Activated T-cell treated with anti-CD3 and anti-CD28 coated beads, Interleukin-2, amount 50 U/mL, for 1 hour (primary cell): ENCODE measurements around the gene BIN1.

Experiments
- DNase-seq: peaks from one replicate; pipeline ENCODE4 v3.0.0-alpha.2; 2020

Gene BIN1, protein sequence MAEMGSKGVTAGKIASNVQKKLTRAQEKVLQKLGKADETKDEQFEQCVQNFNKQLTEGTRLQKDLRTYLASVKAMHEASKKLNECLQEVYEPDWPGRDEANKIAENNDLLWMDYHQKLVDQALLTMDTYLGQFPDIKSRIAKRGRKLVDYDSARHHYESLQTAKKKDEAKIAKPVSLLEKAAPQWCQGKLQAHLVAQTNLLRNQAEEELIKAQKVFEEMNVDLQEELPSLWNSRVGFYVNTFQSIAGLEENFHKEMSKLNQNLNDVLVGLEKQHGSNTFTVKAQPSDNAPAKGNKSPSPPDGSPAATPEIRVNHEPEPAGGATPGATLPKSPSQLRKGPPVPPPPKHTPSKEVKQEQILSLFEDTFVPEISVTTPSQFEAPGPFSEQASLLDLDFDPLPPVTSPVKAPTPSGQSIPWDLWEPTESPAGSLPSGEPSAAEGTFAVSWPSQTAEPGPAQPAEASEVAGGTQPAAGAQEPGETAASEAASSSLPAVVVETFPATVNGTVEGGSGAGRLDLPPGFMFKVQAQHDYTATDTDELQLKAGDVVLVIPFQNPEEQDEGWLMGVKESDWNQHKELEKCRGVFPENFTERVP

DNA sequence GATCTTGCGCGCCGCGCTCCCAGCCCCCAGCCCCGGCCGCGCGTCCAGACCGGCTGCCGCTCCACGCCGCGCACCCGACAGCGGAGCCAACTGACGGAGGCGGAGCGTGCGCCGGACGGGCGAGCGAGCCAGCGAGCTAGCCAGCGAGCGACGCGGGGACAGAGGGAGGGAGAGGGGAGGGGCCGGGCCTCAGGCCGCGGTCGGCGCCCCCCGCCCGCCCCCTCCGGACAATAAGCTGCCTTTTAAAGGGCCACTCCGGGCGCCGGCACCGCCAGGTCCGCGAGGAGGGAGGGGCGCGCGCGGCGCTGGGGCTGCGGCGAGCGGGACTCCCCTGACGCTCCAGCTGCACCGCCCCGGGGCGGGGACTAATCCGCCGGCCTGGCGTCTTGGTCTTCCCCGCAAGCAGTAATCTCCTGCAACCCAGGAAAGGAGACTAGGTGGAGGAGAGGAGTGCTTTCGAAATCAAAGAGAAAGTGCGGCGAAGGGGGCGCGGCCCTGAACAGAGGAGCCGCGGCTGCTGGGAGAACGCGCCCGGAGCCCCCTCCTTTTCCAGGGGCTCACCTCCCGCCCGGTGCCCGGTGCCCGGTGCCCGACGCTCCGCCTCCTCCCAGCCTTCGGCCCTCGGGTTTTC, at the start of gene BIN1:
BIN1 (minus strand) TSS at position 164 of the 631 bp plus-strand sequence. CDS start 211 bp downstream, outside the sequence.
- DNase-seq, result peak; percentile 73

DNA sequence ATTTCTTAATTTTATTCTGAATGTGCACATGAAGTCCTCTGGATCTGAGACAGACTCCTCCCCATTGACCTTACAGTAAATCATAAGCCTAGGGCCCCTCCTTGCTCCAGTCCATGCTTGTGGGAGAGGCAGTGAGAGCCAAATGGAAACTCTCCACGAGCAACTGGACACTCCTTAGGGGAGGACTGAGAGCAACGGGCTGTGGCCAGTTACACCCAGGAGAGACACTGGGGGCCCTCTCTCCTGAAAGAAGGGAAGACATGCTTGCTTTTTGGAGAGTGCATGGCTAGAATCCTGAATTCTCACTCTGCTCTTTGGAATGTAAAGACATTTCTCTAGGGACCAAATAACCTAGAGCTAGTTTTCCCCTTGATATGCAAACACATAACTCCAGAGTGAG, 49.0 kb upstream of the BIN1 start:
- no peak for DNase-seq

DNA sequence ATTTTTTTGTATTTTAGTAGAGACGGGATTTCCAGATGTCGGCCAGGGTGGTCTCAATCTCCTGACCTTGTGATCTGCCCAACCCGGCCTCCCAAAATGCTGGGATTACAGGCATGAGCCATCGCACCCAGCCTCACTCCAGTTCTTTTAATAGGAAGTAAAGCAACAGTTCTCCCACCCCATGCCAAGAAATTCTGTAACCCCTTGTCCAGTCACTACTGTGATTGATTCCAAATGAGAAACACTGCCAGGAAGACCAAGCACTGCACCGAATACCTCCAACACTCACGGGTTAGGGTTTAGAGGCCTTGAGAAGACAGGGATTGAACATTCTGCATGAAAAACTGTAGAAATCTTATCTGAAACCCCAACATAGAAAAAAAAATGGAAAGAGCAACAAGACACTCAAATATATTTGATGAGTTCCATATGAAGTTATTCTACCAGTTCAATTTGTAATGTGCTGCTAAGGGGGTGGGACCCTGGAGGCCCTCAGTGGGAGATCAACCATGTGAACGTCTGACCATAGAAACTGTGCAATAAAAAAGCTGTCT, 48.2 kb upstream of the BIN1 start:
- DNase-seq, result no peak

DNA sequence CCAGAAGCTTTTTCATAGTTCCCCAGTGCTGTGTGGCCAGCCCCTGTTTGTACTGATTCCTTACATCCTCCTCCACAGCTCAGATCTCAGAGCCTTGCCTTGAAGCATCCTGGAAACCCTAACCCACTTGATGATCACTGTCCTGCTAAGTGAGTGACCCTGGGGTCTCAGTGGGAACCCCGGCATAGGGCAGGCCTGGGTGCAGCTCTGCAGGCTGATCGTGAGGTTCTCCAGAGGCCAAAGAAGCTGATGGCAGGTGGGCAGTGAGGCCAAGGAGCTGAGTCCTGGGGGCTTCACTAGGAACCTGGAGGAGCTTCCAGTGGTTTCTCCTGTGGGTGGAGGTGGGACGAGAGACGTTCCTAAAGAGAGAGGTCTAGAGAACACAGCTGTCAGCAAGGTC, 47.4 kb upstream of the BIN1 start:
- DNase-seq, result no peak

DNA sequence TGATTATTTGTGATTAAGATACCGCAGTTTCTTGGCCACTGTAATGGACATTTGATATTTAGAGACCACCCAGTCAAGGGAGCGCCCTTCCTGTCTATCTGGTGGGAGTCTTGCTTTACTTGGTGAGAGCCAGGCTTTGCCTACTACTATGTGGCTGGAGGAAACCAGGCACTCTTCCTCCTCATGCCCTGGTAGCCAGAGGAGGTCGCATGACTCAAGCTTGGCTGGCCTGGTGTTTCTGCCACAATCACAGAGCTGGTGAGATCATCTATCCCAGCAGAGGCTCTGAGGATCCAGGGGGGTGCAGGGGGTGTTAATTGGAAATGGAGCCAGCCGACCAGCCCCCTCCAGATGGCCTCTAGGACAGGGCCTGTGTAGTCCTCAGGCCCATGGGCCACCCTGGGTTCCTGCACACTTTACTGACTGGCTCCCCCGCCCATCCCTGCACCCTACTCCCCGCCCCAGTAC, 46.8 kb upstream of the BIN1 start:
- no peak for DNase-seq

DNA sequence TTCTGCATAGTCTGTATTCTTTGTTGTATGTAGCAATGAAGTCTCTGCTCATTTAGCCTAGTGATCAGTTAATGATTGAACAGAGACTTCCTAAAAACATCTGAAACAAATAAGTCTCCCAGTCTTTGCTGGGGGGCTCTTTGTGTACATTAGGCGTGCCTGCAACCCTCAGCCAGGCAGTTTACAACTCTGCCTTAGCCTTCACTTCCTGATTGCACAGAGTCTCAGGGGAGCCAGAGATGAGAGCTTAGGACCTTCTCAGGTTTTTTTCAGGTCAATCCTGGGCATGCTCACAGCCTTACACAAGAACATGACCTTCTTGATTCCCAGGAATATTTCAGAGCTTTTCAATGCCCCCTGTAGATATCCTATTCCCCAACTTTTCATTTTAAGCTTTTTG, 44.0 kb upstream of the BIN1 start:
- no peak for DNase-seq

DNA sequence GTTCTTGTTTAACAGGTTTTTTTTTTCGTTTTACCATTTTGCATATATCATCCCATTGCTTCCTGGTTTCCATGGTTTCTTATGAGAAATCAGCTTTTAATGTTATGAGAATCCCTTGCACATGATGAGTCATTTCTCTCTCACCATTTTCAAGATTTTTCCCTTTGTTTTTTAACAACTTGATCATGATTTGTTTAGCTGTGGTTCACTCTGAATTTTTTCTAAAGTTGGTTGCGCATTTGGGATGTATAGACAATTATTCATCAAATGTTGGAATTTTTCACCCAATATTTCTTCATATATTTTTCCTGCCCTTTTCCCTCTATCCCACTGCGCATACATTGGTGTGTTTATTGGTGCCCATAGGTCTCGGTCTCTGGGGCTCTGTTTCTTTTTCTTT, 42.4 kb upstream of the BIN1 start:
- DNase-seq, result no peak

DNA sequence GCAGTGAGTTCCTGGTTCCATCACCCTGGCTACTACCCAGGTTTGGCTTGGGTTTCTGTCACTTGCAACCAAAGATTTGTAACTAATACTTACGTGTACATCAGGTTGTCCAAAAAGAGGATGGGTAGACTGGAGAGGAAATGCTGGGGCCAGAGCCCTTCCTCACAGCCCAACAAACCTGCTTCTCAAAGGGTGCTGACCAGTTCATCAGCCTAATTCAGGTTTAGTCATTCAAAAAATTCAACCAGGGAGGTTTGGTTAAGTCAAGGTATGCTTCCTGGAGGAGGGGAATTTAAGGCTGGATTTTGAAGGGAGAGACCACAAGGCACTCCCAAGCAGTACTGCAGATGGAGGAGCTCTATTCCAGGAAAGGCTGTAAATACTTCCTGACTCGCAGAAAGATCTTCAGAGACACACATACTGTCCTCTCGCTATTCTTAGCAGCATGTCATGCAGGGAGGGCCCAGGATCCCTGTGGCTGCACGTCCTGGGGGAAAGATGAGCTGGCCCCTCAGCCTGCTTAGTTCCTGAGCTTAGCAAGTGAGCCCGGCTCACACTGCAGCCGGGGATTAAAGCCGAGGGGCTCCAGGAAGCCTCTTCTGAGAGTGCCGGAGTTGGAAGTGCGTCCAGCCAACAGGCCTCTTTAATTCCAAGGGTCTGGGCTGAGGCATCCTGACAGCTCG, 40.0 kb upstream of the BIN1 start:
- DNase-seq, result no peak

DNA sequence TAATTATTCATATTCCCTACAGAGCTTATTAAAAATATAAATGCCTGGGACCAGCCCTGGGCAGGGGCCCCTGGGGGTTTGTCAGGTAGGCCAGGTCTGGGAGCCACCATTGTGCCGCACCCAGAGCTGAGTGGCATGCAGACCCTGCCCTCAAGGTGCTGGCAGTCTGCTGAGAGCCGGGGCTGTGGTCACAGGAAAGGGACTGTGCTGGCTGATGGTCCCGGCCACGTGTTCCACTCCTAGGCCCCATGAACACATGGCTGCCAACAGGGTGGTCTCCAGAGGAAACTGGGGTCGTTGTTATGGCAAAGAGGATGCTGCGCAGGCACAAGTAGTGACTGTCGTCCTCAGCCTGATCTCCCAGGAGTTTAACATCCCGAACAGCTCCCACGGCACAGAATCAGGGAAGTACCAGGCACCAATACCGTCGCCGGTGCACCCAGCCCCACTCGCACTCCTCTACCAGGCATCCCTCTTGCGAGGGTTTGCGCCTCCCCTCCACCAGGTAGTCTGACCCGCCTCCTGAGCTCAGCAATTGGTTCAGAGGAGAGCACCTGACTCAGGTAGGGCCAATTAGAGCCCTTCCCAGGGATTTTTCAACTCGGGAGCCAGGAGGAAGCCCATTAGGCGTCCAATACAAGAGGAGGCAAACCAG, 39.2 kb upstream of the BIN1 start:
- DNase-seq, result no peak

DNA sequence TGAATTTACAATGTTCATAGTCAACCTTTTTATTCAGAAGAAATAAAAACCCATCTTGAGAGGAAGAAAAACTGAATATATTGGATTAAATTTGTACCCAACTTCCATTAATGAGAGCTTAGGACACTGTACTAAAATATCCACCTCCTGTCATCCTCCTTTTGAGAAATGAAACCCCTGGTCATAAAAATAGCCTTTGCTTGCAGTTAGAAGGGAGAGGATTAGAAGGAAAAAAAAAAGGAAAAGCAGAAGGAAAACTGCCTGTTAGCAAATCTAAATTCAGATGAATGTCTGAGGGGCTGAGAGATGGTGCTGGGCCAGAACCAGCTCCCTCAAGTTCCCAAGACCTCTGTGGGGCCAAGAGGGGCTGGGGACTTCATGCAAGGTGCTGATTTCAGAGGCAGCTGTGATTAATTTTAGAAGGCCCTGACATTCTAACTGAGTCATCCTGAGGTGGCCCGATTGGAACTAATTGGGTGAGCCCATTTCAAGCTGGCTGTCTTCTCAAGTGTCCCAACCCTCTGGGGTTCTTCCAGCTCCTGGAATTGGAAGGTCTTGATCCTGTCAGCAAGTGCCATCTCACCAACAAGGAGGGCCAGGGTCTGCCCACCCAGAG, 38.4 kb upstream of the BIN1 start:
- no peak for DNase-seq

DNA sequence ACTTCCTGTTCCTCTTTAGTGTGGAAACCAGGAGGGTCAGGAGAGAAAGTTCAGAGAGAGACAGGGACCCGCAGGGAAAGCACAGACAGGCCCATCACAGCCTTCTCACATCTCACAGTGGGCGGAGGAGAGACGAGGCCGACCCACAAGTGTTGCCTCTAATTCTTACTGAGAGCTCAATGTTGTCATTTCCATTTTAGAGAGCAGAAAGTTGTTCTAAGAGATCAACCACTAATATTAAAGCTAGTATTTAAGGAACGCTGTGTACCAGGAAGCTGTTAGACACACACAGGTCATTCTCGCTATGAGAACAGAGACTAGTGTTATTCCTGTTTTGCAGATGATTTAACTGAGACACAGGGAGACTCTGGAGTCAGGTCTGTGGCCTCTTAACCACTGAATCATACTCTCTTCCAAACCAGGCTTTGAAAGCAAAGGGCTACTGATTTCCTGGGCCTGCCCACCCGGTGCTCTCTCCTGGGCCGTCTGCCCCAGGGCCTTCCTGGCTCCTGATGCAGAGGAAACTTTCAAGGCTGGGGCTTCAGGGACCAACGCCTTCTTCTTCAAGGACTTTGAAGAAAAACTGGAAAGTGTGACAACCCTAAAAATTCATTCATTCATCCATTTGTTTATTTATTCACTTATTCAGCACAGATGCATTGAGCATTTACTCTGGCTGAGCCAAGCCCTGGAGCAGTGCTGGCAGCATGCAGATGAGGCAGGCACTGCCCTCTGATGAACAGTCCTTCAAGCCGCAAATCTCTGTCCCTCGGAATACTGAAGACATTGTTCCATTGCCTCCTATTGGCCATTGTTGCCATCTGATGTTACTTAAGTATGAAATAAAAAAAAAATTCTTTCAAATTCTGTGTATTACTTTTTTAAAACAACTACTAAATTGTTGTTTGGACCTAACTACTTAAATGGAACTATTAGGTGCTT, 37.2 kb upstream of the BIN1 start:
- DNase-seq, result no peak

DNA sequence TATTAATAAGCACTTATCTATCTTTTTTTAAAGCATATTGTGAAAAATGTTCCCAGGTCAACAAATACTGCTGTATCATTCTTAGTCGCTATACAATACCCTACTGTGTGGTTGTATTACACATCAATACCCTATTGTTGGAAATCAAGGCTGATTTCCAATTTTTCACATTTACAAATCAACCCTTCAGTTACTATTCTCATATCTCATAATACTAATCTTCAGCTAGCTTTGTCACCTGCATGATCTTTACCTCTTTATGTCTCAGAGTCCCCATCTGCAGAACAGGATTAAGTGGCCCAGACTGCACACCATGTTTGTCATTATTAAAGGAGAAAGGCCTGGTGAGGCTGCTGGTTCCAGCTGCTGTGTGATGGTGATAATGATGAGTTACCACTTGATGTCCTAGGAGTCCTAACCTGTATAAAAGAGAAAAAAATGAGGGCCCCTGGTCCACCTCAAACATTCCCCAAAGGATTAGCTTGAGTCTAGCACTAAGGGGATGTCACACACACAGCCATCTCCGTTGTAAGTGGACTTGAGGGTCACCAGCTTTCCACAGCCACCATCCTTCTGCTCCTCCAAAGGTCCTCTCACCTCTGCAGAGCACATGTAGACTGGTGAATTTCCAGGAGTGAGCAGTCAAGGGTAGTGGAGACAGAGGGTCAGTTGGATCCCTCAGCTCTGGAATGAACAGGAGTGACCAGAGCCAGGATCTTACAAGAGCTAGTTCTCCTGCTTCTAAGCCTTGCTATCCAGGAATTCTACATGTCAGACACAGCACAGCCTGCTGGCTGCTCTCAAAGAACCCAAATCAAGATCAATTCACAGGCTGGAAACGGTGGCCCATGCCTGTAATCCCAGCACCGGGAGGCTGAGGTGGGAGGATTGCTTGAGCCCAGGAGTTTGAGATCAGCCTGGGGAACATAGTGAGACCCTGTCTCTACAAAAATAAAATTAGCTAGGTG, 36.0 kb upstream of the BIN1 start:
- no peak for DNase-seq

DNA sequence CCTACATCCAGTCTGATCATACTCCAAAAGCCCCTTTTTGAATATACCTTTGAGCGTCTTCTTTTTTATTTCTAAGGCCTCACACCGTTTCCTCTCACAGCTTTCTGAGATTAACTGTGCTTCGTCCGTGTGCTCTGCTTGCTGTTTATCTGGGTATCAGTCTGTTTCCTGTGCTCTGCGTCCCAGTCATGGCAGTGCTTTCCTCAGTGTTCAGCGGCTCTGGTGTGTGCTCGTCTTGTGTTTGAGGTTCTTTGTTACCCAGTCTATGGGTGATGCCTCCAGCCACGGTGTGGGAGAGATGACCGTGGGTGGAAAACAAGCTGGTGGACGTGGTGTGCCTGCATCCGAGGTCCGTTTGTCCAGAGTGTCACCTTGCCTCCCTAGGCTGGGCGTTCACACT, 33.6 kb upstream of the BIN1 start:
- DNase-seq, result no peak

DNA sequence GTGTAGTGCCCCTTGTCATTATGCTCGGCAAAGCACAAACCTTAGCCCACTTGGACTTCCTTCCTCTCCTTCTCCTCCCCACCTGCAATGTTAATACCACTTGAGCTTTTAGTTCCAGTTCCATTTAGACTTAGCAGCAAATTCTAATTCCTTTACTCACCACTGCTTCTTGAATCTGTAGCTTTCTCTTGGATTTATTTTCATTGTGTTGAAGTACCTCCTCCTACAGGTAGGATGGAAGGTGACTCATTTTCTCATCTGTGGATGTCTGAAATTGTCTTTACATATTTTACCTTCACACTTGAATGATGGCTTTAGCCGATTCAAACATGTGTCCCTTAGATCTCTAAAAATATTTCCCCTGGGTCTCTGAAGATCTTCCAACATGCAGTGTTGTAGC, 32.8 kb upstream of the BIN1 start:
- no peak for DNase-seq

DNA sequence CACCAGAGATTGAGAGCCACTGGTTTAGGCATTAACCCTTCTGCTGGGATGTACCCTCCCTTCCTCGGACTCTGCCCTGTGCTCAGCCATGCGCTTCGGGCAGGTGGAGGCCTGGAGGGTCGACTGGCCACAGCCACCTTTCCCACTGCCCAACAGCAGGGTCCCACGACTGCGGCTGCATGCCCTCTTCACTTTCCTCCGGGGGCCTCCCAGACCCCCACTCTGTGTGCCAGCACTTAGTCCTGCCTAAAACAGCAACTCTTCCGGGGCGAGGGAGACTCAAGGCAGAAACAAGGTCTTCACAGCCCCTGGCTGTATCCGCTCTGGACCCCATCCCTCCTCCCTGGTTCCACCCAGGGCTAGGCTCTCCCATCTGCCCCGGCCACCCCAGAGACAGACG, 31.3 kb upstream of the BIN1 start:
- DNase-seq, result no peak

DNA sequence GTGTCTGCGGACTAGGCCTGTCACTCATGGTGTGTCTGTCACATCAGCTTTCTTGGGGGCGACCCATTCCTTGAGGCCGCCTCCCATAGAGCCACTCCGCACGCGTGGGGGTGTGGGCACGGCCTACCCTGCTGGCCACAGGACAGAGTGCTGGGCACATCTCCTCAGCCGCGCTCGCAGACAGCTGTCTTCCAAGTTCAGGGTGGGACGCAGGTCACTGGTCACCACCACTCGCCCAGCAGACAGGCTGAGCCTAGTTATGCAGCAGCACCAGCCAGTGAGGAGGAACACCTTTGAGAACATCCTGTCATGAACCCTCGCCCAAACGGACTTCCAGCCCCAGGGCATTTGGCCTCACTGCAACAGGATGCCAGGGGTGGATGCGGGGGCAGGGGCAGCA, 30.8 kb upstream of the BIN1 start:
- DNase-seq, result no peak

DNA sequence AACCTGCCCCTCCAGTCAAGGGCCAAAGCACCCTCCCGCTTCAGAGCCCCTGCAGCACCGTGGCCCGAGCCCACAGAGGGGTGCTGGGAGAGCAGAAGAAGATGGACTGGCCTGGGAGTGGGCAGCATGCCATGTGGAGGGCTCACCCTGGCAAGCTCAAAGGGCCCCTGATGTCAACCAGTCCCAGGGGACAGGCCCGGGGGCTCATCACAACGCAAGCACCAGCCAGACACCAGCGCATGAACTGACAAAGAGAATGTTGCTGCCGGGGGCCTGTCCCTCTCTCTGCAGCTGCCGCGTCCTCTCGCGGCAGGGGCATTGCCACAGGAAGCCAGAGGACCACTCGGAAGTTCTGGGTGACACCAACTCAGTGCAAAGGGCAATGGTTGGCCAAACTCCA, 30.3 kb upstream of the BIN1 start:
- DNase-seq, result no peak

DNA sequence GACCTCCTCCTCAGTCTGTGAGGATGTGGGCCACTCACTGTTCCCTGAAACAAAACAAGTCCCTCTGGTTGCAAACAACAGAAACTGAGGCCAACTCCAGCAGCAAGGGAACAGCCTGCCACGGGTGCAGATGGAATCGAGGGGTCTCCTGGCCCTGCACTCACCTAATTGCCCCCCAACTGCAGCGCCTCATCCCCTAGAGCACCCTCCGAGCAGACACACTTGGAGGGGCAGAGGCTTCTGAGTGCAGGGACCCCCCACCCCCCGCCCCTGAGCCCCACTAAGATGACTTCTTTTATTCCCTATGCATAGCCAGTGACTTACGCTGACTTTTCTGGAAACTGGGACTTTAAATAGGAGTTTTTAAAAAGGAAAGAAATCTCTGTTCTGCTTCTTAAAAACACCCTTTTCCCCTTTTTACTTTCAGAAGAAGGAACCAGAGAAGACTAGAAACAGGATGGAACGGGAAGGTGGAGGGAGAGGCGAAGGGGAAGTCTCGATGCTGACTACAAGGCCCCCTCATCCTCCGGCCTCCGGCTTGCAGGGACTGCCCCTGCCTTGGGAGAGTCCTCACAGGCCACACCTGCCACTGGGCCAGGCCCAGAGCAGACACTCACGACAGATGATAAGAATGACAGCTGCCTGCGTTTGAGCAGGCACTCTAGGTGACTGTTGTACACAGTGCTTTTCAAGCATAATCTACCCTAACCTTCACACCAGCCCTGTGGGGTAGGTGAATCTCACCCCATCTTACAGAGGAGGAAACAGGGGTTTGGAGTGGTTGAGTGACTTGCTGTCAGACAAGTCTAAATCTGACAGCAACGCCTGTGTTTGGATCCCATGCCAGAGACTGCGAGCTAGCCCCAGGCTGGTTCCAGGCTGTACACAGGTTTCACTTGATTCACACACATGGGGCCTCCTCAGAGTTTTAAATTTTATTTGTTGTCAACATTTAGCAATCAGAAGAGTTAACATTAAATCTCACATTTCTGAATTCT, 28.2 kb upstream of the BIN1 start:
- no peak for DNase-seq

DNA sequence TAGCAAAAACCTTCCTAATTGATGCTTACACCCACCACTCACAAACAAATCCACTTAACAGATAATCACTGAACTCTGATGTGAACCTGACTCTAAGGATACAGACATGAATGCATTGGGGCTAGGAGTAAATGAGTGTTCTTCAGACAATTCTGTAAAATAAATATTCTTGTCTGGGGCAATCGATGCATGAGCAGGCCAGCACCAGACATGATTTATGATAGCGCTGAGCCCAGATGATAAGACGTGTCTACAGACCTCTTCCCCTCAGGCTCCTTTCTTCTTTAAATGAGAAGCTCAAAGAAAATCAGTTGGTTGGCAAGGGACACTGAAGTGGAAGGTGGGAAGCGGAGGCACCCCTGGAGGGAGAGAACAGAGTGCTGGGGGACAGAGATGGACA, 27.3 kb upstream of the BIN1 start:
- DNase-seq, result no peak
